Heart left ventricle (tissue), 13 donors: Measurements from ENCODE around the gene TNFRSF11A.

ENCODE experiments used
- POLR2A ChIP-seq, 2 donors: fragments of 450-650 bp; IDR thresholded peaks; one replicate each; pipeline ENCODE4 v1.6.1; 2017; ENCODE audit warnings: antibody characterized with exemption in 2 of 2, mild to moderate bottlenecking in 2 of 2, moderate library complexity in 2 of 2
- TF ChIP-seq, protein P1 (sequence below), 12 donors: fragments of 200-600 bp; sonication (generic) in 4 of 12; IDR thresholded peaks; one replicate each; pipeline versions ENCODE4 v1.5.0 to v1.8.0; 2018 to 2022; ENCODE audit warnings: antibody characterized with exemption in 12 of 12, mild to moderate bottlenecking in 5 of 12
- donor health status: ischemic (EF 13 %, LVEDD 7.1; RV severe dilation, severe dysfunction).
- donor health status: DM: no; HTN: yes; CAD: no.
- donor health status: DM: no; HTN: no; CAD: no.
- donor health status: ischemic (EF 25% LVEDD 6.9; RV normal size, moderate dysfunction).
- donor health status: ischemic (EF 25% LVEDD 5.7; RV mildly dilated, moderate dysfunction).
- donor health status: ischemic (EF 35%, LVEDD 5.7; RV mildly dilated, moderate dysfunction).
- donor health status: nonischemic (EF 11% LVEDD 7.7; RV severe dilation, severe dysfunction).
- donor health status: DM: yes; HTN: yes; CAD: no.
- donor health status: PGD.
- donor health status: ischemic (EF 29% LVEDD 5.4; RV normal size, mild dysfunction).
- donor health status: nonischemic (EF 23%, LVEDD 6.1; RV moderate dilation, normal function).

- TF ChIP-seq, protein P1, sequence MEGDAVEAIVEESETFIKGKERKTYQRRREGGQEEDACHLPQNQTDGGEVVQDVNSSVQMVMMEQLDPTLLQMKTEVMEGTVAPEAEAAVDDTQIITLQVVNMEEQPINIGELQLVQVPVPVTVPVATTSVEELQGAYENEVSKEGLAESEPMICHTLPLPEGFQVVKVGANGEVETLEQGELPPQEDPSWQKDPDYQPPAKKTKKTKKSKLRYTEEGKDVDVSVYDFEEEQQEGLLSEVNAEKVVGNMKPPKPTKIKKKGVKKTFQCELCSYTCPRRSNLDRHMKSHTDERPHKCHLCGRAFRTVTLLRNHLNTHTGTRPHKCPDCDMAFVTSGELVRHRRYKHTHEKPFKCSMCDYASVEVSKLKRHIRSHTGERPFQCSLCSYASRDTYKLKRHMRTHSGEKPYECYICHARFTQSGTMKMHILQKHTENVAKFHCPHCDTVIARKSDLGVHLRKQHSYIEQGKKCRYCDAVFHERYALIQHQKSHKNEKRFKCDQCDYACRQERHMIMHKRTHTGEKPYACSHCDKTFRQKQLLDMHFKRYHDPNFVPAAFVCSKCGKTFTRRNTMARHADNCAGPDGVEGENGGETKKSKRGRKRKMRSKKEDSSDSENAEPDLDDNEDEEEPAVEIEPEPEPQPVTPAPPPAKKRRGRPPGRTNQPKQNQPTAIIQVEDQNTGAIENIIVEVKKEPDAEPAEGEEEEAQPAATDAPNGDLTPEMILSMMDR (IDR thresholded peaks at IDR 0.05): no peak
- no peak for TF ChIP-seq POLR2A (IDR thresholded peaks at IDR 0.05)
Measured at GRCh38 chr18:62366992-62367391, 41.9 kb downstream of the TNFRSF11A start.
